HEK293 (cell line): Measurements from ENCODE around the gene SLC17A3.

ENCODE experiments used
- SALL2 ChIP-seq: fragments of 450-650 bp; formaldehyde crosslinking; IDR thresholded peaks from 2 replicates; pipeline ENCODE4 v1.5.0; 2017; ENCODE audit warnings: missing biosample characterization, mild to moderate bottlenecking, missing genetic modification characterization, borderline replicate concordance
- ZNF266 ChIP-seq: fragments of 450-650 bp; formaldehyde crosslinking; IDR thresholded peaks from 2 replicates; pipeline ENCODE4 v1.5.1; 2016; ENCODE audit warnings: missing biosample characterization, missing genetic modification characterization, low read depth
- TF ChIP-seq, protein P1 (sequence below): fragments of 450-650 bp; formaldehyde crosslinking; IDR thresholded peaks from 2 replicates; pipeline ENCODE4 v1.5.1; 2016; ENCODE audit warnings: missing biosample characterization, missing genetic modification characterization

GRCh38 chr6:25874822-25875562 lies 949 bp upstream of the SLC17A3 start:
- TF ChIP-seq ZNF266 (tag by site-specific recombination) (no peak), SALL2 (no peak)
- TF ChIP-seq, protein P1, sequence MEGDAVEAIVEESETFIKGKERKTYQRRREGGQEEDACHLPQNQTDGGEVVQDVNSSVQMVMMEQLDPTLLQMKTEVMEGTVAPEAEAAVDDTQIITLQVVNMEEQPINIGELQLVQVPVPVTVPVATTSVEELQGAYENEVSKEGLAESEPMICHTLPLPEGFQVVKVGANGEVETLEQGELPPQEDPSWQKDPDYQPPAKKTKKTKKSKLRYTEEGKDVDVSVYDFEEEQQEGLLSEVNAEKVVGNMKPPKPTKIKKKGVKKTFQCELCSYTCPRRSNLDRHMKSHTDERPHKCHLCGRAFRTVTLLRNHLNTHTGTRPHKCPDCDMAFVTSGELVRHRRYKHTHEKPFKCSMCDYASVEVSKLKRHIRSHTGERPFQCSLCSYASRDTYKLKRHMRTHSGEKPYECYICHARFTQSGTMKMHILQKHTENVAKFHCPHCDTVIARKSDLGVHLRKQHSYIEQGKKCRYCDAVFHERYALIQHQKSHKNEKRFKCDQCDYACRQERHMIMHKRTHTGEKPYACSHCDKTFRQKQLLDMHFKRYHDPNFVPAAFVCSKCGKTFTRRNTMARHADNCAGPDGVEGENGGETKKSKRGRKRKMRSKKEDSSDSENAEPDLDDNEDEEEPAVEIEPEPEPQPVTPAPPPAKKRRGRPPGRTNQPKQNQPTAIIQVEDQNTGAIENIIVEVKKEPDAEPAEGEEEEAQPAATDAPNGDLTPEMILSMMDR, result no peak
